GM19193 (cell line): ENCODE data around the gene OR8J1.

Experiments
- POLR2A ChIP-seq: IDR thresholded peaks from 4 replicates; pipeline ENCODE4 v1.6.1; 2011; ENCODE audit not compliant: insufficient read depth, insufficient read length; ENCODE audit errors: extremely low read depth

The OR8J1 gene

DNA sequence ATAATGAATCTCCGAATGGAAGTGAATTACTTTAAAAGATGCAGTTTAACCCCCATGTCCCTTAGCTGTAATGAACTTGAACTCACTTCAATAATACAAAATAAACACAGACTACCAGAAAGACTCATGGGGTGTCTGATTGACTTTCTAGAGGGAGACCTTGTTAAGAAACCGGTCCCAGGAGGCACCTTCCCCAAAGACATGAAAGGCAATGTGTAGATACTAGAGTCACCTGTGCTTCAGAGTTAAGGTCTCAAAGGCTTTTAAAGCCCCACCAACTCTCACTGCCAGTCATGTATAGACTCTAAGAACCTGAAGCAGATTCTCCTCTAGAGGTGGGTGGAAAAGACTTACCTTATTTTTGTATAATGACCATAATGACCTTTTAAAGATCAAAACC, at the start of gene OR8J1:
Gene OR8J1 (plus strand): TSS at position 301 of the 400 bp plus-strand sequence. CDS start 5,956 bp downstream, outside the sequence.
- TF ChIP-seq POLR2A: no peak

DNA sequence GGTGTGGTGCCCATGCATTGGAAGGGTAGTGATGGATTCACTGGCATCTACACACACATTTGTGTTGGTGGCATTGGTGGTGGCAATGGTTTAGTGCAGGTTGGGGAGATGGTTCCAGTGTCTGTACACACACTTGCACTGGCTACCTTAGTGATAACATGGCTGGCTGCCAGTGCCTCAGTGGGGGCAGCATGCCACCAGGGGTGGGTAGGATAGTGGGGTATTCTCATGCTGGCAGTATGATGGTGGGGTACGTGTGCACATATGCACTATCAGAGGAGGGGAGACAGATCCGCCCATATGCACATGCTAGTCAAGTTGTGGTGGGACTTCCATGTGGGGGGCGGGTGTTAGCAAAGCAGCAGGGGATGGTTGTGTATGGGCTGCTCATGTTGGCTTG, 46.3 kb upstream of the OR8J1 start:
- no peak for TF ChIP-seq POLR2A

GRCh38 chr11:56314844-56315243, 39.2 kb upstream of the OR8J1 start, which contains the start of gene OR8K3:
OR8K3 (plus strand) TSS chr11:56315144; CDS start chr11:56318307, 3,163 bp downstream.
- no peak for TF ChIP-seq POLR2A

GRCh38 chr11:56331861-56332491, 22.1 kb upstream of the OR8J1 start:
- TF ChIP-seq POLR2A: no peak

- no peak for TF ChIP-seq POLR2A
Observed at GRCh38 chr11:56333156-56333555, 20.9 kb upstream of the OR8J1 start.

- no peak for TF ChIP-seq POLR2A
Observed at GRCh38 chr11:56340289-56340688, 13.8 kb upstream of the OR8J1 start.

DNA sequence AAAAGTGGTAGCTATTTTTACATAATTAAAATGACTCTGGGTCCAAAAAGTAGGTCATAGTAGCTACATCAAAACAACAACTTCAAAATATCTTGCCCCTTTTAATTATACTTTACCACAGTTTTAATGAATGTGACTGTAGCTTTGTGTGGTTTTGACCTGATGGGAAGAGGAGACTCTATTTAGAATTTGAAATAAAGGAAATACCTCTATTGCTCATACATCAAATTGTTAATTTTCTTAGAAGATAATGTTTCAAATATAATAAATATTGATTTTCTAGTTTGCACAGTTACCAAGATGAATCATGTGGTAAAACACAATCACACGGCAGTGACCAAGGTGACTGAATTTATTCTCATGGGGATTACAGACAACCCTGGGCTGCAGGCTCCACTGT, 8.4 kb upstream of the OR8J1 start, which contains the start of gene OR8K1:
Gene OR8K1 (plus strand): TSS at position 301 of the 400 bp plus-strand sequence. CDS start 0 bp downstream, at position 301.
- TF ChIP-seq POLR2A: no peak

- no peak for TF ChIP-seq POLR2A
Observed at GRCh38 chr11:56375324-56375723, 21.2 kb downstream of the OR8J1 start, which contains the start of gene OR8U1. OR8U1 (plus strand) TSS chr11:56375624; CDS start chr11:56375624, 0 bp downstream.

GRCh38 chr11:56380120-56380519, 26.0 kb downstream of the OR8J1 start:
- TF ChIP-seq POLR2A: no peak

DNA sequence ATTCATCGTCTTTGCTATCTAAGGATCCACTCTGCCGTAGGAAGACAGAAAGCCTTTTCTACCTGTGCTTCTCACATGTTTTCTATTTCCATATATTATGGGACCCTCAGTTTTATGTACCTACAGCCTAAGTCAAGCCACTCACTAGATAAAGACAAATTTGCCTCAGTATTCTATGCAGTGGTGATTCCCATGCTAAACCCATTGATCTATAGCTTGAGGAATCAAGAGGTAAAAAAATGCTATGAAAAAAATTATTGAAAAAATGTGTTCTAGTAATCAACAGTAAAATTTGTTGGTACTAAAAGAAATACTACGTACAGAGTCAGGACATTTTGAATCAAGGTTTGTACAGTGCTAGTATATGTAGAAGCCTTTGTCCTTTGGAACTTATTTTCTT, 40.3 kb downstream of the OR8J1 start:
- TF ChIP-seq POLR2A: no peak

DNA sequence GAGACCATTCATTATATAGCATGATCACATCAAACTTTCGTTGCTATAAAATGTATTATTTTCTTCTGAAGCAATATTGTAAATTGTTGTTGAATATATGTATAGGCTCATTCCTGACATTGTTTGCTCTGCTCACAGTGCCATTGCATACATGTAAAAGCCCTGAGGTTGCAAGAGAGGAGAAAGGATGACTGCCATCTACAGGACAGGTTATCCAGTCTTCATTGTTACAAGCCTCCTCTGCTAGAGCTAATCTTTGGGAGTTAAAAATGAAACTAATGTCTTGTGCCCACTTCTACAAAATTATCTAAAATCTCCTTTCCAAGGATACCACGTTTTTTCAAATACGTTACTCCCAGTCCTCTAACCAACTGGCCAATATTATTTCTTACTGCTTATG, 42.0 kb downstream of the OR8J1 start:
- no peak for TF ChIP-seq POLR2A

GRCh38 chr11:56404393-56404792, 50.3 kb downstream of the OR8J1 start:
- no peak for TF ChIP-seq POLR2A

- TF ChIP-seq POLR2A: no peak
Observed at GRCh38 chr11:56410801-56411200, 56.7 kb downstream of the OR8J1 start.
